ENCODE results near the gene GPT2.

- no peak for TF ChIP-seq CTCF (IDR thresholded peaks at IDR 0.05)
- TF ChIP-seq EZH2 (IDR thresholded peaks at IDR 0.05): no peak
Observed at GRCh38 chr16:46914556-46915201, 30.5 kb downstream of the GPT2 start.

Data from neural progenitor cell (in vitro differentiated cells).